HG03378 (cell line): ENCODE data around the gene ITPK1.
"Not testable (repeated sequence)": the region's sequence is repeated elsewhere in the genome, so short reads cannot be mapped to it uniquely, and the experiment has no call there.

Source experiments
- ATAC-seq: cut with Tn5 transposase; IDR thresholded peaks from one replicate; pipeline ENCODE4 v1.9.1; 2021; ENCODE audit warnings: mild to moderate bottlenecking, moderate library complexity; ENCODE audit not compliant: unreplicated experiment

The ITPK1 gene

DNA sequence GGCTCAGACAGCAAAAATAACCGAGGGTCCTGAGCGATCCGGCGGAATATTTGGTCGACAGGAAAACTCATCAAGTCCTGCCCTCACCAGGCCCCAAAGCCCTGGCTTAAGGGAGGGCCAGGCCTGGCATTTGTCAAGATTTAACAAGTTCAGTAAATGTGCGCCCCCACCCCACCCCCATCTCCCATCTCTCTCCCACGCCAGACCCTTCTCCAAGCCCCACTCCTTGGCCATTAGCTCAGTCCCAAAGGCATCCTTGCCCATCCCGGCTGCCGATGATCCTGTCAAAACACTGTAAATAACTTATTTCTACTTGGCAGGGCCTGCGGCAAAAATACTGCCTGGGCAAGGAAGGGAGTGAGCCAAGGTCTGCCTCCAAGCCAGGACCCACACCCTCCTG, 52.8 kb downstream of the ITPK1 start:
- no peak for ATAC-seq

DNA sequence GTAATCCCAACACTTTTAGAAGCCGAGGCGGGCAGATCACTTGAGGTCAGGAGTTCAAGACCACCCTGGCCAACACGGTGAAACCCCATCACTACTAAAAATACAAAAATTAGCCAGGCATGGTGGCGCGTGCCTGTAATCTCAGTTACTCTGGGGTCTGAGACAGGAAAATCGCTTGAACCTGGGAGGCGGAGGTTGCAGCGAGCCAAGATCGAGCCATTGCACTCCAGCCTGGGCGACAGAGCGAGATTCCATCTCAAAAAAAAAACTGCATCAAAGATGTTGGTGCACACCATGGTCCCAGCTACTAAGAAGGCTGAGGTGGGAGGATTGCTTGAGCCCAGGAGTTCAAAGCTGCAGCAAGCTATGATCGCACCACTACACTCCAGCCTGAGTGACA, 53.7 kb downstream of the ITPK1 start:
- ATAC-seq, result not testable (repeated sequence)

DNA sequence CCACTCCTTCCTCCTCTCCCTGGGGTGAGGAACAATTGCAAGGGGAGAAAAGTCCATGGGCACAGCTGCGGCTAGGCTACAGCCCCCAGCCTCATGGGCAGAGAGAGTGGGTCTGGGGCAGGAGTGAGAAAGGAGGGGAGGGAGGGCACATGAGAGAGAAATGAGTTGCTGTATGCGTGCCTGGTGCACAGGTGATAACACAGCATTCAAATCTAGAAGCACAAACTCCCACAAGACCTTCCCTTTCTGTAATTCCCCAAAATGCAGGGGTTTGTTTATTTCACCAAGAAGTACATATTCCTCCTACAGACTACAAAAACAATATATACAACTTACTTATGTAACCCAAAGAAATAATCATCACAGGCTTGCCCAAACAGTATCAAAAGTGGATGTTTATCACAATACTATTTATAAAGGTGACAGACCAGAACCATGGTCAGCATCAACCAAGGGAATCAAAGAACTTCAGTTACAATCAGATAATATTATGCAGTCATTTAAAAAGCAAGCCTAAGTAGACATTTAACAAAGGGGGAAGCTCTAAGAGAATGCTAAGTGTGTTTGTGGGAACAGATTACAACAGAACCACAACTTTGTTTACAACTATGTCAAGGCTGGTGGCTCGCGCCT, 54.2 kb downstream of the ITPK1 start:
- no peak for ATAC-seq

- no peak for ATAC-seq
These were observed 54.9 kb downstream of the ITPK1 start for GRCh38 chr14:93060841-93061240.

GRCh38 chr14:93059917-93060545, 55.7 kb downstream of the ITPK1 start:
- ATAC-seq, result no peak

DNA sequence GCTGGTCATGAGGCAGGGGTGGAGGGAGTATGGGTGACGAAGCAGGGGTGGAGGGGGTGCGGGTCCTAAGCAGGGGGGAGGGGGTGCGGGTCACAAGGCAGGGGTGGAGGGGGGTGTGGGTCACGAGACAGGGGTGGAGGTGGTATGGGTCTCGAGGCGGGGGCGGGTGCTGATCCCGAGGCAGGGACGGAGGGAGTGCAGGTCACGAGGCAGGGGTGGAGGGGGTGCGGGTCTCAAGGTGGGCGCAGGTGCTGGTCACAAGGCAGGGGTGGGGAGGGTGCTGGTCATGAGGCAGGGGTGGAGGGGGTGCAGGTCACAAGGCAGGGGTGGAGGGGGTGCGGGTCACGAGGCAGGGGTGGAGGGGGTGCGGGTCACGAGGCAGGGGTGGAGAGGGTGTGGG, 56.5 kb downstream of the ITPK1 start:
- no peak for ATAC-seq

DNA sequence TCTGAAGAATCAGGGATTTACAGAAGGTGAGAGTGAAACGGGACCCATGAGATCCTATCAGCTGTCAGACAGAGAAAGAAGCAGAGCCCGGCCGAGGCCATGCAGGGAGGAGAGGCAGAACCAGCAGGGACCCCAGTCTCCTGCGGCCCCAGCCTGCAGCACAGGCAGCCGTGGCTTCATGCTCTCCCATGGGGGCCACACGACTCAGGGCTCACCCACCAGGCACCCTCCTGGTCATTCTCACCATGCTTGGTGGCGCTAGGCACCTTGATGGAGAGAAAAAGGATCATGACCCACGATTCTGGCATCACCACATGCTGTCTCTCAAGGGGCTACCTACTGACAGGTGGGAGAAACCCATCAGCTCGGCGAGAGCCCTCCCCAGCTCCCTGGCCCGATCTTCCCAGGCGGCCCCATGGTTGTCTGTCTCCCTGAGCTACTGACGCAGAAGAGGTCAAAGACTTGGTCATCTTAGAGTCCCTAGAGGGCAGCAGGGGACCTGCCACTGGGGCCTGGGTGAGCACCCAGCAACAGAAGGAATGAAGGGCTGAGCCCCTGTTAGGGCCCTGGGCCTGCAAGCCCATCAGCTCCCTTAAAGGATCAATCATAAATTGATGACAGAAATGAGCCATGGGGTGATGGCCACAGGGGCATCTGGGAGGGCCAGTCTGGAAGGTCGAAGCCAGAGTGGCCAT, 58.0 kb downstream of the ITPK1 start:
- ATAC-seq, result no peak

GRCh38 chr14:93056840-93057585, 58.7 kb downstream of the ITPK1 start:
- ATAC-seq, result no peak

DNA sequence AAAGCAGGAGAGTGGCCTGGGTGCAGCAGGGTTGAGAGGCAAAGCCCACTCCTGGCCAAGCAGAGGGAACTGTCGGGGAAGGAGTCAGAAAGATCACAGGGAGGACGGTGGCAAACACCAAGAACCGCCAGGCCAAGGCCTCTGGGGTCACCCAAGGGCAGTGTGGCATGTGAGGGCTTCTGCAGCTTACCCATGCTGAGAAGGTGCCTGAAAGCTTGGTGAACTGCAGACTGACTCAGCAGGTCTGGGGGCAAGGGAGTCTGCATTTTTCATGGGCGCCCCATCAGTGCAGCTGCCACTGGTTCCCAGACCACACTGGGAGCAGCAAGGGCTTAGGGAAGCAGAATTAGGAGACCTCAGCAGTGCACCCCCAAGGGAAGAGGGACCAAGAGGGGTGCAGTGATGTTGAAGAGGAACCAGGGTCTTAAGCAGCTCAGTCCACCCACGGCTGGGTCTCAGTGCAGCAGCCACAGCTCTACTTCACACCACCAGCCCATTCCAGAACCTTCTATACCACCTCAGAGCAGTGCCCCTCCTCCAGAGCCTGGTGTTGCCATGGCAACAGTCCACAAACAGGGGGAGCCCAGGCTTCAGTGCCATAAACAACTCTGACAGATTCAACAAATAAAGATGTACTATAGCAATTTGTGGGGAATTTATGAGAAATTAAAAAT, 59.4 kb downstream of the ITPK1 start:
- ATAC-seq, result no peak

DNA sequence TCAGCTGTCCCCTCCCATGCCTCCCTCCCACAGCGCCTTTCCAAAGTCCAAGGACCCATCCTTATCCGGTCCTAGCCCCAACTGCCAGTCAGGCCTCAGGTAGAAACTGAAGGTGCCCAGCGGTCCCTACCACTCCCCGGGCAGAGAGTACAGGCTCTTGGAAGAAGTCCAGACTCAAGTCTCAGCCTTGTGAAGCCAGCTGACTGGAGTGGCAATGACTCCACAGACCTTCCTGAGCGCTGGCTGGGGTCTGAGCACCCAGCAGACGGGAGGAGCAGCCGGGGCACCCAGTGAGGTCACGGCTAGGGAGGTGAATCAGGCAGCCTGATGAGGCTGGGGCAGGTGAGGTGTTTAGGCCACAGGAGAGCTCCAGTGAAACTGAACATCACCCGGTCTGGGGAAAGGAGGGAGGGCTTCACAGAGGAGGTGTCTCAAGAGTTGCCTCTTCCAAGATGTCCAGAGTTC, 60.0 kb downstream of the ITPK1 start:
- no peak for ATAC-seq

DNA sequence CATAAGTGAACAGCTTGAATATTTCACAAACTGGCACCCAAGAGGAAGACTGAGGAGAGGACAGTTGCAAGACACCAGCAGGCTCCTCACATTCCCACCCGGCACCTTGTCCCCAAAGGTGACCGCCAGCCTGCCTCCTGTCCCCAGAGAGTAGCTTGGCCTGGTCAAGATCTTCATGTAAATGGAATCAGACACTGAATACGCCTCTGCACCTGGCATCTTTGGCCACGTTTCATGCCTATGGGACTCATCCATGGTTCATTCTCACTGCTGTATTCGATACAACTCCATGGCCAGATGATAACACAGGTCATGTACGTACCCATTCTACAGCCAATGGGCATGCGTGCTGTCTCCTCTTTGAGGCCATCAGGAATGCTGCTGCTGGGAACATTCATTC, 60.8 kb downstream of the ITPK1 start:
- no peak for ATAC-seq

GRCh38 chr14:93054006-93054405, 61.7 kb downstream of the ITPK1 start:
- ATAC-seq, result no peak

DNA sequence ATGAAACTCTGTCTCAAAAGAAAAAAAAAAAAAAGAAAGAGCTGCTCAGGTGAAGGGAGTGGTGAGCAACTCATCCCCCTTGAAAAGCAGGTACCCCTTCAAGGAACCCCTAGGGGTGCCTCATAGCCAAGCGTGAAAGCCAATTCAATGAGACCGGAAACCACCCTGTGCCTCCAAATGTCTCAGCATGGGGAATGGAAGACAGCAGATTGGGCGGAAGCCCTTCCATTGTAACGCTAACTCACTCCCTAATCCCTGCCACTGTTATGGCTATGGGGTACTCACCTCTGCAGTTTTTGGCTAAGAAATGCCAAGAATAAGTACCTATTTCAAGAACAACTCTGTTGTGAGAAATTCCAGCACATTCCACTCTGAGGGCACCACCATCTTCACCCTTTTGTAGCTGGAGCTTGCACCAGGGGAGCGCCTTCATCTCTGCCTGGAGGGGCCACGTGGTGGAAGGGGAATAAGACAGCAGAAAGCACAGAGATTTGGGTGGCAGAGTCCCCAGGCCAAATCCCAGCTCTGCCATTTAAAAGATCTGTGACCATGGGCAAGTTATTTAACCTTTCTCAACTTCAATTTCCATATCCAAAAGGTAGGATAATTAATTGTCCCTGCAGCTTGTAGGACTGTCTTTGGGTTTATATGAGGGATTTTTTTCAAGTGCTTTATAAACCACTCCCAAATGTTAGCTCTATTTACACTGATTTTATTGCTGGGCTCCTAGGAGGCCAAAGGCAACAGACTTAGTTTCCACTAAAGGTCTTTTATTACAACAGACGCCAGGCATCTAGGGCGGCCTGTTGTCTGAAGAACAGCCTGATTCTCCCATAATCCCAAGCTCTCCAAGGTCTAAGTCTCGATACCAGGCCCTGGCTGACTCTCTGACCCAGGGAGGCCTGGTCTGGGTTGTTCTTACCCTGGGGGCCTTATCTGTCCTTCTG, 63.9 kb downstream of the ITPK1 start:
- no peak for ATAC-seq

DNA sequence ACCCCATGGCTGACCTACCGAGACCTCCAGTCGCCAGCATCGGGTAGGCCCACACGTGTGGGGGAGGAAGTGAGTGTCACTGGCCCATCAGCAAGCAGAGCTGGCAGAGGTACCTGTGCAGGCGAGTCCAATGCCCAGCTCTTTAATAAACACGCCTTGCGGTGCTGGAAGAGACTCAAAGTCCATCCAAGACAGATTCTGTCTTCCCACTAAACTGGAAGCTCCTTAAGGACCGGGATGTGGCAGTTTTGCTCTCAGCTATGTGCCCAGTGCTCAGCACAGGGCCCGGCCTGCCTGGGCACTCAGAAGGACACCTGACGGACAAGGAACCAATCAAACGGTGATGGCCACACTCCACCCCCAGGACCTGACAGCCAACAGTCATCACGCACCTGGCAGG, 65.0 kb downstream of the ITPK1 start:
- no peak for ATAC-seq

GRCh38 chr14:93049867-93050331, 65.8 kb downstream of the ITPK1 start:
- no peak for ATAC-seq

- no peak for ATAC-seq
These were observed 66.4 kb downstream of the ITPK1 start for GRCh38 chr14:93049315-93049714.

DNA sequence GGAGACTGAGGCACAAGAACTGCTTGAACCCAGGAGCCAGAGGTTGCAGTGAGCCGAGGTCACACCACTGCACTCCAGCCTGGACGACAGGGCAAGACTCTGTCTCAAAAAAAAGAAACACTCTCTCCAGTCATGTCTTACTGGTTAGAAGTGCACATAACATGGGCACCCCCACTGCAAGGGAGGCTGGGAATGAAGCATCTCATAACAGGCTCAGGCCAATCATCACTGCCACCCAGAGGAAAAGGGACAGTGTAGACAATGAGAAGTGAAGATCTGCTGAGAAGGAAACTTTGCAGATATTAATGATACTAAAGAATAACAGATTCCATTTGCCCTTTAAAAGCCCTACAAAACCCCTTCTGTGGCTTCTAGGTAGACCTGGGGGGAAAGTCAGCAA, 66.9 kb downstream of the ITPK1 start:
- ATAC-seq, result no peak

- ATAC-seq, result no peak
These were observed 68.1 kb downstream of the ITPK1 start for GRCh38 chr14:93047661-93048060.

DNA sequence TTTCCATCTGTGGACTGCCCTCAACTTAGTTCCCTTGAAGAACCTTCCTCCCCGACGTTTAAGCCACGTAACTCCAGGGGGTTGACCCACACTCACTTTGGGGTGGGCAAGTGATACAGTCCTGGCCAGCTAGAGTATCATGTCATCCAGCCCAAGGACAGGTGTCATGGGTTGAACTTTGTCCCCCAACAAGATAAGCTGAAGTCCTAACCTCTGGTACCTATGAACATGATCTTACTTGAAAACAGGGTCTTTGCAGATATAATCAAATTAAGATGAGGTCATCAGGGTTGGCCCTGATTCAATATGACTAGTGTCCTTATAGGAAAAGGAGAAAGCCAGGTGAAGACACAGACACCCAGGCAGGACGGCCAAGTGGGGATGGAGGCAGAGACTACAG, 68.6 kb downstream of the ITPK1 start:
- ATAC-seq, result no peak

DNA sequence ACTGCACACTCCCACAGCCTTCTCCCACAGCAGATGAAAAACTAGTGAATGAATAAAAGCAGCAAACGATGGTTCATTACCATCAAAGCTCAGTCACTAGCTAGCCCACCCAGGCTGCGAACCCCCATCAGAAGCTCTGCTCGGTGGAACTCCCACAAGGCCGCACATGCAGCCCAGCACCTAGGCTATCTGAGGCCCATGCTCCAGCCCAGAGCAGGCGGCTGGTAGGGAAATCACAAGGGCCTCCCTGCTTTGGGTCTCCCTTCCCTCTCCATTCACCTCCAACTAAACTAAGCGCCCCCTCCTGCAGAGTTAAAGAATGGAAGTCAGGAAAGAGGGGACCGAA, 69.0 kb downstream of the ITPK1 start:
- no peak for ATAC-seq
